WERI-Rb-1 (cell line): ENCODE measurements around the gene CCDC107.
A peak's percentile ranks its signal among the peaks of the same experiment; 100 is the strongest.

ENCODE experiments used
- DNase-seq: peaks from one replicate; pipeline ENCODE4 v3.0.0-alpha.2; 2020
- H3K27ac ChIP-seq: fragments of 250-450 bp; sonication (Bioruptor Pico); 2 replicates; pipeline ENCODE4 v1.5.1; 2020; ENCODE audit warnings: mild to moderate bottlenecking, moderate library complexity
- H3K27me3 ChIP-seq: fragments of 250-450 bp; sonication (Bioruptor Pico); 2 replicates; pipeline ENCODE4 v1.5.1; 2021; ENCODE audit warnings: mild to moderate bottlenecking, low read depth, moderate library complexity; ENCODE audit not compliant: insufficient read depth, severe bottlenecking
- H3K36me3 ChIP-seq: fragments of 250-450 bp; sonication (Bioruptor Pico); 2 replicates; pipeline ENCODE4 v1.5.1; 2020; ENCODE audit warnings: mild to moderate bottlenecking, moderate library complexity
- H3K4me3 ChIP-seq: 2 replicates; pipeline ENCODE4 v1.5.1; 2011; ENCODE audit warnings: low read depth, mild to moderate bottlenecking, control low read depth, low read length
- H3K9me3 ChIP-seq: fragments of 250-450 bp; sonication (Bioruptor Pico); 2 replicates; pipeline ENCODE4 v1.5.1; 2021; ENCODE audit warnings: mild to moderate bottlenecking, moderate library complexity; ENCODE audit not compliant: severe bottlenecking
- CTCF ChIP-seq: IDR thresholded peaks from 2 replicates; pipeline ENCODE4 v1.5.1; 2011; ENCODE audit warnings: low read depth, mild to moderate bottlenecking, control low read depth, inconsistent platforms, low read length

CCDC107 gene

GRCh38 chr9:35691334-35691650 lies 33.2 kb downstream of the CCDC107 start:
- no peak for DNase-seq
- Histone ChIP-seq H3K4me3 (peak overlapping the region; percentile 65), H3K9me3 (no peaks in the 10 kb centered on the region), H3K36me3 (peaks cover 7% of the 10 kb centered on the region), H3K27ac (no peak overlapping the region), H3K27me3 (no peaks in the 10 kb centered on the region)
- TF ChIP-seq CTCF = no peak

GRCh38 chr9:35691757-35692301 lies 33.7 kb downstream of the CCDC107 start:
- Histone ChIP-seq H3K27ac (no peak overlapping the region), H3K36me3 (peaks cover 12% of the 10 kb centered on the region), H3K9me3 (no peaks in the 10 kb centered on the region), H3K27me3 (no peaks in the 10 kb centered on the region), H3K4me3 (no peak overlapping the region)
- no peak for DNase-seq
- TF ChIP-seq CTCF = no peak

DNA sequence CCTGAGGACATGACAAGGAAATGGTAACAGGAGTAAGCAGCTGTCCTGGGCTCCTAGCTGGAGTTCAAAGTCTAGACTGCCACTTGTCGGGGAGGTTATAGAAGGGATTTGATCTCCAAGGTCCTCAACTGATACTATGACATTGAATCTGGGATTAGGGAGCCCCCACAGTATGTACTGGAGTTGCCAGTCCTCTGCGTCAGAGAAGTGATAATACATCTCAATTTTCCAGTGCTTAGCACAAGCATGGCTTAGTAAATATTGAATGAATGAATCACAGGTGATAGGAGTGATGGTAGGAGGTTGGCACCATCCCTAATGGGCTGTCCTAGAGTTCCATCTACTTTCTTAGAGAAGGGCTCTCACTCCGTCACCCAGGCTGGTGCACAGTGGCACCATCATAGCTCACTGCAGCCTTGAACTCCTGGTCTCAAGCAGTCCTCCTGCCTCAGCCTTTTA lies 37.9 kb downstream of the CCDC107 start:
- no peaks in the 10 kb centered on the region for H3K9me3 ChIP-seq
- no peaks in the 10 kb centered on the region for H3K27me3 ChIP-seq
- H3K27ac ChIP-seq = no peak overlapping the region
- H3K4me3 ChIP-seq = no peak overlapping the region
- no peak for TF ChIP-seq CTCF
- H3K36me3 ChIP-seq = peaks cover 42% of the 10 kb centered on the region
- DNase-seq = no peak

GRCh38 chr9:35696520-35697215 lies 38.6 kb downstream of the CCDC107 start:
- Histone ChIP-seq H3K4me3 (no peak overlapping the region), H3K27me3 (no peaks in the 10 kb centered on the region), H3K27ac (no peak overlapping the region), H3K36me3 (peaks cover 49% of the 10 kb centered on the region), H3K9me3 (no peaks in the 10 kb centered on the region)
- peak; percentile 60 for DNase-seq
- peak; percentile 95 for TF ChIP-seq CTCF

GRCh38 chr9:35697486-35697885 lies 39.4 kb downstream of the CCDC107 start:
- Histone ChIP-seq H3K36me3 (peaks cover 57% of the 10 kb centered on the region), H3K27me3 (no peaks in the 10 kb centered on the region), H3K4me3 (no peak overlapping the region), H3K27ac (no peak overlapping the region), H3K9me3 (no peaks in the 10 kb centered on the region)
- no peak for TF ChIP-seq CTCF
- DNase-seq = no peak

DNA sequence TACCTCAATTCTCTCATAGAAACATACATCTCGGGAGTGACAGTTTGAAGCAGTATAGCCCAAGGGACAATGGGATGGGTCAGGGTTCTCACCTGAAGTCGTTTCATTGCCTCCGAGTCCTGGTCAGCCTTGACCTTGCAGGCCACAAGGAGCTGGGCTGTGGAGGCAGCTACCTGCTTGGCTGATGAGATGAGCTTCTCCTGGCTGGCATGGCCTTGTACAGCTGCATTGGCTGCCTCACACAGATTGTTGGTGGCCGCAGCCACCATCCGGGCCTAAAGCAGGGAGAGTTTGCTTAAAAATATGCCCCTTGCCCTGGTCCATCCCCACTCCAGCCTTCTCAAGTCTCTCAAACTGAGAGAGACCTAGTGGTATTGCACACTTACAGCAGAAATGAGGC lies 40.1 kb downstream of the CCDC107 start:
- Histone ChIP-seq H3K27ac (no peak overlapping the region), H3K36me3 (peaks cover 65% of the 10 kb centered on the region), H3K27me3 (no peaks in the 10 kb centered on the region), H3K9me3 (no peaks in the 10 kb centered on the region), H3K4me3 (no peak overlapping the region)
- no peak for TF ChIP-seq CTCF
- no peak for DNase-seq
